ENCODE results near the gene UNC5B.

UNC5B gene

GRCh38 chr10:71263376-71263775 lies 51.0 kb downstream of the UNC5B start:
- no peak for TF ChIP-seq CTCF (IDR thresholded peaks at IDR 0.05; ENCODE audit: low read depth, low read length, missing control alignments)
- no peak for DNase-seq (ENCODE audit: low read depth)
- H3K4me3 ChIP-seq (ENCODE audit: low read depth, low read length) = no peak overlapping the region

- no peak for TF ChIP-seq CTCF (IDR thresholded peaks at IDR 0.05; ENCODE audit: low read depth, low read length, missing control alignments)
- no peak overlapping the region for H3K4me3 ChIP-seq (ENCODE audit: low read depth, low read length)
- no peak for DNase-seq (ENCODE audit: low read depth)
Observed at GRCh38 chr10:71264345-71265200, 52.2 kb downstream of the UNC5B start.

GRCh38 chr10:71265201-71265575 lies 52.8 kb downstream of the UNC5B start:
- TF ChIP-seq CTCF (IDR thresholded peaks at IDR 0.05; ENCODE audit: low read depth, low read length, missing control alignments) = no peak
- DNase-seq (ENCODE audit: low read depth) = no peak
- H3K4me3 ChIP-seq (ENCODE audit: low read depth, low read length) = no peak overlapping the region

GRCh38 chr10:71265618-71266146 lies 53.3 kb downstream of the UNC5B start:
- H3K4me3 ChIP-seq (ENCODE audit: low read depth, low read length) = no peak overlapping the region
- TF ChIP-seq CTCF (IDR thresholded peaks at IDR 0.05; ENCODE audit: low read depth, low read length, missing control alignments) = no peak
- DNase-seq (ENCODE audit: low read depth) = no peak

GRCh38 chr10:71266147-71266917 lies 54.0 kb downstream of the UNC5B start:
- no peak for DNase-seq (ENCODE audit: low read depth)
- H3K4me3 ChIP-seq (ENCODE audit: low read depth, low read length) = no peak overlapping the region
- TF ChIP-seq CTCF (IDR thresholded peaks at IDR 0.05; ENCODE audit: low read depth, low read length, missing control alignments) = no peak

- DNase-seq (ENCODE audit: low read depth) = no peak
- no peak overlapping the region for H3K4me3 ChIP-seq (ENCODE audit: low read depth, low read length)
- TF ChIP-seq CTCF (IDR thresholded peaks at IDR 0.05; ENCODE audit: low read depth, low read length, missing control alignments) = no peak
Observed at GRCh38 chr10:71266918-71267442, 54.6 kb downstream of the UNC5B start.
